ENCODE results near the gene TTC13. TPM values are rescaled to one million over a fixed set of nuclear protein-coding genes. Genes with fewer than 3 reads are reported as not detected.

TTC13 gene
- total RNA-seq, 3 donors from 2014 or later (not counting 1 experiment from before 2014, with no cell fraction given) = 72.4 to 90.1 (median 80.4) TPM

- DNase-seq (no peak), ATAC-seq (no peak)
- no peak for TF ChIP-seq CTCF (IDR thresholded peaks at IDR 0.05)
- H3K27ac Mint-ChIP-seq = peak overlapping the region in 1 of 2 donors; percentile 49
- Histone ChIP-seq H3K4me1 (ENCODE audit: control insufficient read depth, insufficient read depth, low read length) (peaks cover 4% of the 10 kb centered on the region), H3K4me3 (ENCODE audit: low read length) (no peak overlapping the region), H3K9me3 (ENCODE audit: control insufficient read depth, insufficient read depth, low read length) (no peaks in the 10 kb centered on the region), H3K27me3 (ENCODE audit: control insufficient read depth, insufficient read depth, low read length) (no peaks in the 10 kb centered on the region), H3K27ac (ENCODE audit: low read length) (no peak overlapping the region), H3K36me3 (ENCODE audit: control insufficient read depth, insufficient read depth, low read length) (no peaks in the 10 kb centered on the region)
- H3K4me1 Mint-ChIP-seq = peaks cover 0 to 8% of the 10 kb centered on the region in 2 donors
- H3K9me3 Mint-ChIP-seq = no peaks in the 10 kb centered on the region
- H3K4me3 Mint-ChIP-seq = no peak overlapping the region
- 67% methylated on average over 7 of the region's 7 CpGs for WGBS (ENCODE audit: insufficient coverage)
- no peaks in the 10 kb centered on the region for H3K27me3 Mint-ChIP-seq (ENCODE audit: low read depth in 2 of 2)
- H3K36me3 Mint-ChIP-seq = no peaks in the 10 kb centered on the region
- intact Hi-C loops (cut with micrococcal nuclease) = no loop called here
Measured at GRCh38 chr1:231020816-231021215, 42.2 kb upstream of the TTC13 start.

DNA sequence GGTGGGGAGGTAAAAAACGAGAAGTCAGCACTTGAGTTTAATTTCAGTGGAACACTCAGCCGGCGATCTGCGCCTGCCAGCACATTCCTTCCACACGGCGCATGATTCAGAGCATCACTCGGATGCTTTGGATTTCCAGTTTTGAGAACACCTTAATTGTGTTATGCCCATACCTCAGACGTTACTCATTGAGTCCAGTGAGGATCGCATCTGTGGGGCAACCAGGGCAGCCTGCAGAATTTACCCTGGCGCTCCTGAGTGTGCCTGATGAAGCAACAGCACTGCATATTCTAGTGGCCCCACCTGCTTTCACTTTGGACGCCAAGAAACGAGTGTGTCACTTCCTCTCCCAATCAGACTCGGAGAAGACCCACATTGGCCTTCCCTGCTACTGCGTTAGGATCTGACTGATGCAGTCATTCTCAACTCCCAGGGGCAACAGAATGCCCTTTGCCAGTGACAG lies 41.5 kb upstream of the TTC13 start:
- Histone ChIP-seq H3K27me3 (ENCODE audit: control insufficient read depth, insufficient read depth, low read length) (no peaks in the 10 kb centered on the region), H3K27ac (ENCODE audit: low read length) (no peak overlapping the region), H3K36me3 (ENCODE audit: control insufficient read depth, insufficient read depth, low read length) (no peaks in the 10 kb centered on the region), H3K4me1 (ENCODE audit: control insufficient read depth, insufficient read depth, low read length) (peaks cover 4% of the 10 kb centered on the region), H3K9me3 (ENCODE audit: control insufficient read depth, insufficient read depth, low read length) (no peaks in the 10 kb centered on the region), H3K4me3 (ENCODE audit: low read length) (no peak overlapping the region)
- no peaks in the 10 kb centered on the region for H3K27me3 Mint-ChIP-seq (ENCODE audit: low read depth in 2 of 2)
- no peak for TF ChIP-seq CTCF (IDR thresholded peaks at IDR 0.05)
- H3K27ac Mint-ChIP-seq = peak overlapping the region in 1 of 2 donors; percentile 49
- 72% methylated on average over 14 of the region's 14 CpGs for WGBS (ENCODE audit: insufficient coverage)
- no peaks in the 10 kb centered on the region for H3K9me3 Mint-ChIP-seq
- no peaks in the 10 kb centered on the region for H3K36me3 Mint-ChIP-seq
- H3K4me3 Mint-ChIP-seq = peak overlapping the region; percentile 25
- ATAC-seq (peak in 2 of 3 donors; percentile 36 to 63), DNase-seq (no peak)
- intact Hi-C loops (cut with micrococcal nuclease) = no loop called here
- peaks cover 0 to 8% of the 10 kb centered on the region in 2 donors for H3K4me1 Mint-ChIP-seq

GRCh38 chr1:231019711-231020110 lies 41.0 kb upstream of the TTC13 start:
- H3K4me1 Mint-ChIP-seq = peaks cover 0 to 8% of the 10 kb centered on the region in 2 donors
- H3K36me3 ChIP-seq (ENCODE audit: control insufficient read depth, insufficient read depth, low read length) = no peaks in the 10 kb centered on the region
- H3K27me3 ChIP-seq (ENCODE audit: control insufficient read depth, insufficient read depth, low read length) = no peaks in the 10 kb centered on the region
- ATAC-seq (no peak), DNase-seq (no peak)
- TF ChIP-seq CTCF (IDR thresholded peaks at IDR 0.05) = no peak
- H3K4me3 Mint-ChIP-seq = no peak overlapping the region
- H3K9me3 ChIP-seq (ENCODE audit: control insufficient read depth, insufficient read depth, low read length) = no peaks in the 10 kb centered on the region
- no peaks in the 10 kb centered on the region for H3K36me3 Mint-ChIP-seq
- intact Hi-C loops (cut with micrococcal nuclease) = no loop called here
- WGBS (ENCODE audit: insufficient coverage) = 93% methylated on average over 14 of the region's 14 CpGs
- H3K4me3 ChIP-seq (ENCODE audit: low read length) = no peak overlapping the region
- H3K27ac Mint-ChIP-seq = no peak overlapping the region
- H3K27ac ChIP-seq (ENCODE audit: low read length) = no peak overlapping the region
- H3K27me3 Mint-ChIP-seq (ENCODE audit: low read depth in 2 of 2) = no peaks in the 10 kb centered on the region
- H3K4me1 ChIP-seq (ENCODE audit: control insufficient read depth, insufficient read depth, low read length) = peaks cover 4% of the 10 kb centered on the region
- no peaks in the 10 kb centered on the region for H3K9me3 Mint-ChIP-seq

DNA sequence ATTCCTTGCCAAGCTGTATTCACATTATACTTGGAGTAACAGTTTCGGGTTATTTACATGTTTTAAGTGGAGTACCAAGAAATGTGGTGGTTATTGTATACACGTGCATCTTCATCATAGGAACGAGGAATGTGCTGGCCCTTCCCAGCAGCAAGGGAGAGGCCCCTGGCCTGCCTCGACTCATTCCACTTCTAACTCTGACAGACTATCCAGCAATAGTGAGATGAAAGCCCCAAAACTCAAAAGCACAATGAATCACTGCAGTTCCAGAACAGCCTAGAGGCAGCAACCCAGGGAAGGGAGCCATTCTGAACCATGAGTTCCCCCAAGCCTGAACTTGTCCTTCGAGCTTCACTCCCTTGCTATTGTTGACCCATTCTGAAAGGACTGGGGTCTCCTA lies 38.3 kb upstream of the TTC13 start:
- peaks cover 0 to 8% of the 10 kb centered on the region in 2 donors for H3K4me1 Mint-ChIP-seq
- no peaks in the 10 kb centered on the region for H3K27me3 Mint-ChIP-seq (ENCODE audit: low read depth in 2 of 2)
- Histone ChIP-seq H3K27me3 (ENCODE audit: control insufficient read depth, insufficient read depth, low read length) (no peaks in the 10 kb centered on the region), H3K9me3 (ENCODE audit: control insufficient read depth, insufficient read depth, low read length) (no peaks in the 10 kb centered on the region), H3K27ac (ENCODE audit: low read length) (no peak overlapping the region), H3K4me3 (ENCODE audit: low read length) (no peak overlapping the region), H3K4me1 (ENCODE audit: control insufficient read depth, insufficient read depth, low read length) (peaks cover 4% of the 10 kb centered on the region), H3K36me3 (ENCODE audit: control insufficient read depth, insufficient read depth, low read length) (no peaks in the 10 kb centered on the region)
- 89% methylated on average over 5 of the region's 5 CpGs for WGBS (ENCODE audit: insufficient coverage)
- DNase-seq (no peak), ATAC-seq (no peak)
- TF ChIP-seq CTCF (IDR thresholded peaks at IDR 0.05) = no peak
- no peak overlapping the region for H3K4me3 Mint-ChIP-seq
- H3K27ac Mint-ChIP-seq = no peak overlapping the region
- no peaks in the 10 kb centered on the region for H3K36me3 Mint-ChIP-seq
- H3K9me3 Mint-ChIP-seq = no peaks in the 10 kb centered on the region
- intact Hi-C loops (cut with micrococcal nuclease) = no loop called here

Data from natural killer cell (primary cell).